Neural progenitor cell (in vitro differentiated cells): ENCODE measurements around the gene CAMKK2.

ENCODE experiments used
- EZH2 ChIP-seq: fragments of 200-600 bp; sonication (generic); IDR thresholded peaks from 2 replicates; pipeline ENCODE4 v1.6.1; 2017; ENCODE audit warnings: antibody characterized with exemption, mild to moderate bottlenecking, moderate library complexity
- TF ChIP-seq, protein P1 (sequence below): fragments of 200-600 bp; sonication (generic); IDR thresholded peaks from 2 replicates; pipeline ENCODE4 v1.5.1; 2017; ENCODE audit warnings: antibody characterized with exemption, mild to moderate bottlenecking

GRCh38 chr12:121228919-121229665 lies 67.4 kb downstream of the CAMKK2 start:
- TF ChIP-seq, protein P1, sequence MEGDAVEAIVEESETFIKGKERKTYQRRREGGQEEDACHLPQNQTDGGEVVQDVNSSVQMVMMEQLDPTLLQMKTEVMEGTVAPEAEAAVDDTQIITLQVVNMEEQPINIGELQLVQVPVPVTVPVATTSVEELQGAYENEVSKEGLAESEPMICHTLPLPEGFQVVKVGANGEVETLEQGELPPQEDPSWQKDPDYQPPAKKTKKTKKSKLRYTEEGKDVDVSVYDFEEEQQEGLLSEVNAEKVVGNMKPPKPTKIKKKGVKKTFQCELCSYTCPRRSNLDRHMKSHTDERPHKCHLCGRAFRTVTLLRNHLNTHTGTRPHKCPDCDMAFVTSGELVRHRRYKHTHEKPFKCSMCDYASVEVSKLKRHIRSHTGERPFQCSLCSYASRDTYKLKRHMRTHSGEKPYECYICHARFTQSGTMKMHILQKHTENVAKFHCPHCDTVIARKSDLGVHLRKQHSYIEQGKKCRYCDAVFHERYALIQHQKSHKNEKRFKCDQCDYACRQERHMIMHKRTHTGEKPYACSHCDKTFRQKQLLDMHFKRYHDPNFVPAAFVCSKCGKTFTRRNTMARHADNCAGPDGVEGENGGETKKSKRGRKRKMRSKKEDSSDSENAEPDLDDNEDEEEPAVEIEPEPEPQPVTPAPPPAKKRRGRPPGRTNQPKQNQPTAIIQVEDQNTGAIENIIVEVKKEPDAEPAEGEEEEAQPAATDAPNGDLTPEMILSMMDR, result no peak
- no peak for TF ChIP-seq EZH2
